NK-92 treated with Interleukin-12 subunit alpha and Interleukin-12 subunit beta, amount 100 ng/mL, for 24 hours (cell line): Measurements from ENCODE around the gene PROC.
"Not testable (repeated sequence)": the region's sequence is repeated elsewhere in the genome, so short reads cannot be mapped to it uniquely, and the experiment has no call there.

Experiments used
- DNase-seq: peaks from one replicate; lab custom pipeline; 2025; lab: John Stamatoyannopoulos, UW

PROC gene

GRCh38 chr2:127427376-127428056, 9.3 kb downstream of the PROC start:
- no peak for DNase-seq

GRCh38 chr2:127428057-127428814, 10.0 kb downstream of the PROC start:
- DNase-seq: no peak

- no peak for DNase-seq
These were observed 10.5 kb downstream of the PROC start for GRCh38 chr2:127428815-127429109.

DNA sequence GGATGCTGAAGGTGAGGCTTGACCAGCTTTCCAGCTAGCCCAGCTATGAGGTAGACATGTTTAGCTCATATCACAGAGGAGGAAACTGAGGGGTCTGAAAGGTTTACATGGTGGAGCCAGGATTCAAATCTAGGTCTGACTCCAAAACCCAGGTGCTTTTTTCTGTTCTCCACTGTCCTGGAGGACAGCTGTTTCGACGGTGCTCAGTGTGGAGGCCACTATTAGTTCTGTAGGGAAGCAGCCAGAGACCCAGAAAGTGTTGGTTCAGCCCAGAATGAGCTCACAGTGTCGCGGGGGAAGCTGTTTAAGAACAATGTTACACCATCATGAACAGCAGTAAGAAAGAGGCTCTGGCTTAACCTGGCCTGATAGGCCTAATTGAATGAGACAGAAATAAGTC, 11.1 kb downstream of the PROC start:
- DNase-seq: no peak

DNA sequence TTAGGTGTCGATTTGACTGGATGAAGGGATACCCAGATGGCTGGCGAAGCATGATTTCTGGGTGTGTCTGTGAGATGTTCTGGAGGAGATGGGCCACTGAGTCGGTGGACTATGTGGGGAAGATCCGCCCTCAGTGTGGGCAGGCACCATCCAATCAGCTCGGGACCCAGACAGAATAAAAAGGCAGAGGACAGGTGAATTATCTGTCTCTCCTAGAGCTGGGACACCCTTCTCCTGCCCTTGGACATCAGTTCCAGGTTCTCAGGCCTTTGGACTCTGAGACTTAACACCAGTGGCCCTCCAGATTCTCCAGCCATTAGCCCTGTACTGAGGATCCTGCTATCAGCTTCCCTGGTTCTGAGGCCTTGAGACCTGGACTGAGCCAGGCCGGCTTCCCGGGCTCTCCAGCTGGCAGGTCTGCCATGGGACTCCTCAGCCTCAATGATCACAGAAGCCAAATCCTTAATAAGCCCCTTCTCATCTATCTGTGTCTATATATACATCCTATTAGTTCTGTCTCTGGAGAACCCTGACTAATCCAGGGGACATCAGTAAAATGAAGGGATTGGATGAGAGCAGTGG, 11.7 kb downstream of the PROC start:
- DNase-seq: no peak

DNA sequence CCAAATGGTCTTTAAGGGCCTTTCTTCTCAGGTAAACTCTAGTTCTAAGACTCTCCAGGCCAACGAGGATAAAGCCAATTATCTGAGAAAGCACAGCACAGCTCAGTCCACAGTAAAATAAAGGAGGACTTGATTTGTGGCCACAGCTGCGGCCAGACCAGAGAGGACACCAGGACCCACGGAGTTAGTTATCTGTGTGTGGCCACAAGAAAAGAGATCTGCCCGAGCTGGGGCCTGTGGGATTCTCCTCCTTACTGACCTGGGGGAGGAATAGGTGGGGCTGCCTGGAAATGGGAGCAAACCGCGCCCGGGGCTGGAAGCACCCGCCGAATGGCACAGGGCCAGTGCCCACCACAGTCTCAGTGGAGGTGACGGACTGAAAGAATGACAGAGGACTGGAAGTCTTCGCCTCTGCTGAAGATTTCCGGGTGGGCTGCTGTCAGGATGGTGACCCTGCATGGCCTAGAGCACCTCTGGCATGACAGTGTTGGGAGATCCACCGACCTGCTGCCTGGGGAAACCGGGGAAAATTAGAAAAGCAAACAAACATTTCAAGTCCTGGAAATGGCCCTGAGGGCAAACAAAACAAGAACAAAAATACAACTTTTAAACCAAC, 13.3 kb downstream of the PROC start:
- no peak for DNase-seq

DNA sequence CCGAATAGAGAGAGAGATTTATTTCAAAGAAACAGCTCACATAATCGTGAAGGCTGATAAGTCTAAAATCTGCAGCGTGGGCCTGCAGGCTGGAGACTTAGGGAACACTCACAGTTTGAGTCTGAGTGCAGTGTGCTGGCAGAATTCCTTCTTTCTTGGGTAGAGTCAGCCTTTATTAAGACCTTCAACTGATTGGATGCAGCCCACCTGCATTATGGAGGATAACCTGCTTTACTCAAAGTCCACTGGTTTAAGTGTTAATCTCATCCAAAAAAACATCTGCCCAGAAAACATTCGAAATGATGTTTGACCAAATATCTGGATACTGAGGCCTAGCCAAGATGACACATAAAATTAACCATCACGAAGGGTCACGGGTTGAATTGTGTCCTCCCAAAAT, 16.3 kb downstream of the PROC start:
- DNase-seq: no peak

GRCh38 chr2:127437056-127437455, 18.8 kb downstream of the PROC start:
- DNase-seq: no peak

GRCh38 chr2:127437781-127438726, 19.8 kb downstream of the PROC start:
- no peak for DNase-seq

GRCh38 chr2:127439343-127439742, 21.1 kb downstream of the PROC start:
- DNase-seq: no peak

DNA sequence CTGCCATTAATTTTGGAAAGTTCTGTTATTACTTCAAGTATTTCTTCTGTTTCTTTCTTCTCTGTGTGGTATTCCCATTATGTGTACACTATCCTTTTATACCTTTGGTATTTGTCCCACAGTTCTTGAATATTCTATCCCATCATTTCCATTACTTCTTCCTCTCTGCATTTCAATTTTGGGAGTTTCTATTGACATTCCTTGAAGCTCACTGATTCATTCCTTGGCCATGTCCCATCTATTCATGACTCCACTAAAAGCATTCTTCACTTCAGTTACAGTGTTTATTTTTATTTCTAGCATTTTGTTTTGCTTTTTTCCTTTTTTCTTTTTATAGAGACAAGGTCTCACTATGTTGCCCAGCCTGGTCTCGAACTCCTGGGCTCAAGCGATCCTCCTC, 30.3 kb downstream of the PROC start:
- DNase-seq: no peak

DNA sequence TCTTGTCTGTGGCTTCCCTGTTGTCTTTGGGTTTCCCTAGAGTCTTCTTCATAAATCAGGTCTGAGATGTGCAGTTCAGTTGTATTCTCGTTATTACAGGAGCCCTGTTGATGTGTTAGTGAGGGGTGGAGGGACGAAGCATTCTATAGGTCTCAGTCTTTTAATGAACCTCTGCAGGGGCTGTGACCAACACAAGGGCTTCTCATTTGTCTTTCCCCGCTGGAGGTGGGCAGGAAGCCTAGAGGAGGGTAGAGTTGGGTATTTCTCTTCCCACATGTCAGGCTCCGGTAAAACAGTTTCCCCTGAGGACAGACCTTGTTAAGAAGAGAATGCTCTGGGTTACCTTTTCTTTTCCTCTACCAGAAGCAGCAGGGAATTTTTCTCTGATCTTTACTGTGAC, 31.2 kb downstream of the PROC start:
- DNase-seq: no peak

DNA sequence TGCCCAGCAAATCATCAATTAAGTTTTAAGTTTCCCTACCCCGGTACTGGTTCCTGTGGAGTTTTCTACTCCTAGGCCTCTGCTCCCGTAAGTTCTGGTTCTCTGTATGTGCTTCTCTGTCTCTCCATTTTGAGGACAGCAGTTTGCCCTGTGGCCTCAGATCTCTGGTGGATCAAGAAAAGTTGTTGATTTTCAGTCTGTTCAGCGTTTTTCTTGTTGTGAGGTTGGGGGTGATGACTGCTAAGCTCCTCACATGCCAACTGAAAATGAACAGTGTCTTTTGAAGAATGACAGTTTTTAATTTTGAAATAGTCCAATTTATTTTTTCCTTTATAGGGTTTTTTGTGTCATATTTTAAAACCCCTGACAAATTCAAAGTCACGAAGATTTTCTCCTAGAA, 31.7 kb downstream of the PROC start:
- no peak for DNase-seq

DNA sequence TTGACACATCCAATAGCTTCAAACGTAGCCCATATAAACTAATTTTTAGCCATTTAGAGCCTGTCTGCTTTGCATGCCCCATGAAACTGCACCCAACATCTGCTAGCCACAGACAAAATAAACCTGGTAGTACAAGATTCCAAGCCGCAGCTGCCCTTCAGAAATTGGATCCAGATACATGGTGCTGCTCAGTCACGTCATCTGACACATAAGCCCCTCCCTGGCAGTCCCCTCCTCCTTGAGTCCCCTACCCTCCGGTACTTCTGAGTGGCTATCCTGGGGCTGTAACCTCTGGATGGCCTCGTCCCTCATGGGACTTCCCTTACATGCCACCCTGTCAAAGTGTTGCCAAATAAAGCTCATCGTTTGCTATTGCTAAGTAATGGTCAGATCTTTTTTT, 33.8 kb downstream of the PROC start:
- DNase-seq: no peak

DNA sequence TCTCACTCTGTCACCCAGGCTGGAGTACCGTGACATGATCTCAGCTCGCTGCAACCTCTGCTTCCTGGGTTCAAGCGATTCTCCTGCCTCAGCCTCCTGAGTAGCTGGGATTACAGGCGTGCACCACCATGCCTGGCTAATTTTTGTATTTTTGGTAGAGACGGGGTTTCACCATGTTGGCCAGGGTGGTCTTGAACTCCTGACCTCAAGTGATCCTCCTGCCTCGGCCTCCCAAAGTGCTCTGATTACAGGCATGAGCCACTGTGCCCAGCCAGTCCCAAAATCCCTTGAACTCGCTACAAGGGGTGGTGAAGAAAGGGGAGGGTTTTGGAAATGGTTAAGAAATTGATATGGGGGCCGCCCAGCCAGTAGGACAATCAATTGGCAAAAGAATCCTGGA, 34.2 kb downstream of the PROC start:
- not testable (repeated sequence) for DNase-seq

DNA sequence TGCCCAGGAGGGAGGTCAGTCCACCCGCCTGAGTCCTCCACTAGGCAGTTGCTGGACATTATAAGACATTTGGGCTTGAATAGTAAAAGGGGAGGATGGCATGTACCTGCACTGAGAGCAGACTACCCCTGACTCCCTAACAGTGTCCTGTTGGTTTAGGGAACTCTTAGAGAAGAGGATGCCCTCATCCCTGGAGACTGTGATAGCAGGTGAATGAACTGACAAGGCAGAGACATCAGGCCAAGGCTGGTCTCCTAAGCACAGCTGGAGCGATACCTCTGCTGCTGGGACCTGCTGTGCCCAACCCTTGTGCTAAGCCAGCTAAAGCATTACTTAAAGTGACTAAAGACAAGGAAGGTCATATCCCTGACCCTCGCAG, 34.8 kb downstream of the PROC start:
- no peak for DNase-seq

DNA sequence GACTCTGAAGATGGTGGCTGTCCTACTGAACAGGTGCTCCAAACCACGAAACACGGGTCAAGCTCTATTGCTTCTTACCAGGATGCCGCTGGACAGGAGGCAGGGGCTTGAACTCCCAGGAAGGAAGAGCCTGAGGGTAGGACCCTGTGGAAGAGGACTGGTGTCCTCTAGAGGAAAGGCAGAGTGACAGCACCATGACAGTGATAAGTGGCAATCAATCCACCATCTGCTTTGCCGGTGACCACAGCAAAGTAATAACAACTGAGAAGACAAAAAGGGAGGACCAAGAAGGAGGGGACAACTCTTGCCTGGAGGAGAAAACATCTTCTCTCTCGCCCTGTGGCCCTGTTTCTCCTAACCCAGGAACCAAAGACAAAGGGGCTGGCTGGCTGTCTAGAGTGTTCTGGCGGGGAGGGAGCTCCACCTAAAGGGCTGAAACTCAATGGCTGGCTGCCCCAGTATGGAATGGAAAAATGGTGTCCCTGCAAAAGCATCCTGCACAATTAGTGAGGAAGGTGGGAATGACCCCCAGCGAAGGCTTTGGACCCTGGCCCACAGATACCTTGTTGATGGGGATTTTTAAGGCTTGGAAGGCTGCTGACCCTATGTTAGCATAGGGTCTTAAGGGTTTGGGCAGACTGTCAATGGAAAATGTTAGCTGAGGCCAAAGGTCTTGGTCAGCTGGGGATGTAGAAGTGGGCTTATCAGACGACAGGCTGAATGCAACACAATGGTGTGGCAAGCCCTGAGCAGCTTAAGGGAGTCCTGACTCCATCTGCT, 35.4 kb downstream of the PROC start:
- no peak for DNase-seq

DNA sequence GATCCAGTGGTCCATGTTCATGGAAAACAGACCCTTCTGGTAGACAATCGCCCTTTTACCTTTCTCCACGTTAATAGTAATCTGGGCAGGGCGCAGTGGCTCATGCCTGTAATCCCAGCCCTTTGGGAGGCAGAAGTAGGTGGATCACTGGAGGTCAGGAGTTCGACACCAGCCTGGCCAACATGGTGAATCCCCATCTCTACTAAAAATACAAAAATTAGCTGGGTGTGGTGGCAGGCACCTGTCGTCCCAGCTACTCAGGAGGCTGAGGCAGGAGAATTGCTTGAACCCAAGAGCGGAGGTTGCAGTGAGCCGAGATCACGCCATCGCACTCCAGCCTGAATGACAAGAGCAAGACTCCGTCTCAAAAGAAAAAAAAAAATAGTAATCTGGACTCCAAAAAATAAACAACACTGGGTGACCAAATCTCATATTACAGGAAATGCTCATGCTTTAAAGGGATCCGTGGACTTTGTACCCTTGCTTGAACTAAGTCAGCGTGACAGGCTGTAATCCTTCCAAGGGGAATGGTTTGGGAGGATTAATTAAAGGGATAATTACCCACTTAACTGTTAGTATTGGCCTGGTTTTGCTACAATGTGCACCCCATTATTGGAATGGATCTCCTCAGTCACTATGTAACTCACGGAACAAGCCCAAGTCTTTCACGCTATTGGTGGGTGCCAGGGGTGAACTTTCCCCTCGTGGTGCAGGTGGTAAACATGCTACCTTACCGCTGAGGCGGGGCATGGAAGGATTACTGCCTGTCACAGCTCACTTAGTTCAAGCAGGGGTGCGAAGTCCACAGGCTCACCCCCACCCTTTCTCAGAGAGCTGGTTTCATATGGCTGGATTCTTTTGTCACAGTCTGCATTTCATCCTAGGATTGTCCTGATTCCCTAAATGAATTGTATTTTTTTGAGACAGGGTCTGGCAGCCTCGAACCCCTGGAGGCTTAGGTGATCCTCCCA, 36.7 kb downstream of the PROC start:
- DNase-seq: no peak

GRCh38 chr2:127455566-127456493, 37.6 kb downstream of the PROC start:
- DNase-seq: no peak
